Activated CD8-positive, alpha-beta memory T cell treated with anti-CD3 and anti-CD28 coated beads, Interleukin-2, amount 50 U/mL, for 48 hours (primary cell): ENCODE results near the gene KLHL34.

Experiments used
- DNase-seq: peaks from one replicate; pipeline ENCODE4 v3.0.0-alpha.2; 2020

Gene KLHL34

DNA sequence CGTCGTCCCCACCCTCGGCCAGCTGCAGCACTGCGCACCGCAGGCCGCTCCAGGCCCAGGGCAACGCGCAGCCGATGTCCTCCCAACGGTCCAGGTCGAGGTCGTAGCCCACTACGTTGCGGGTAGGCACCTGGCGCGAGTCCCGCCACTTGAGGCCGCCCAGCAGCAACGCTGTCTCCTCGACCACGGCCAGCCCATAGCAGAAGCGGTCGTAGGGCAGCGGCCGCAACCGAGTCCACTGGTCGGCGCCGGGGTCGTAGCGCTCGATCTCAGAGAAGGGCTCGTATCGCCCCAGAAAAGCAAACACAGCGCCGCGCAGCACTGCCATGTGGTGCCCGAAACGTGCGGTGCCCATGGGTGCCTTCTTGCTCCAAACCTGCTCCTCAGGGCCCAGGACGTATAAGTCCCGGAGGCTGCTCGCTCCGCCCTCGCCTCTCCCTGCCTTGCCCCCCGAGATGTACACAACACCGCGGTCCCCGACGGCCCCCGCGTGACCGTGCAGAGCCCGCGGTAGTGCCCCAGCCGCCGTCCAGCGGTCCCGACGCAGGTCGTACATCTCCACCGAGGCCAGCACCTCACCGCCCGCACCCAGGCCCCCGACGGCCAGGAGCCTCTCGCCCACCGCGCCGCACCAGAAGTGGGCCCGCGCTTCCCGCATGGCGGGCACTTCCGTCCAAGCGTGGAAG lies 2.1 kb downstream of the KLHL34 start:
- DNase-seq = no peak

DNA sequence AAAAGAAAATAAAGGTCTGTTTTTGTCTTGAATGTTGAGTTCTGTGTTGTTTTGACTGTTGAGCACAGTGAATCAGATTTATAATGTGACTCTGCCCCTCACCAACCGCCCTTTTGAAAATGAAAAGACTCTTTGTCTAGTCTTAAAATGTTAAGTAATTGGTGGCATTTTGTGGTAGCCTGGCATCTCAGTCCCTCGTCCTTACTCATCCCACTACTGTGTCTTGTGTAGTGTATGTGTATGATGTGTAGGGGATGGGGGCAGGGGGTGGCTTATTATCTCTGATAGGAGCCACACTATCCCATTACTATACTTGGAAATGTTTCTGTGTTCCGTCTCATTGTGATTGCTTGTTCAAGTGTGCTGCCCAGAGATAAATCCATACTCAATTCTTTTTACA lies 12.2 kb downstream of the KLHL34 start:
- DNase-seq = no peak

DNA sequence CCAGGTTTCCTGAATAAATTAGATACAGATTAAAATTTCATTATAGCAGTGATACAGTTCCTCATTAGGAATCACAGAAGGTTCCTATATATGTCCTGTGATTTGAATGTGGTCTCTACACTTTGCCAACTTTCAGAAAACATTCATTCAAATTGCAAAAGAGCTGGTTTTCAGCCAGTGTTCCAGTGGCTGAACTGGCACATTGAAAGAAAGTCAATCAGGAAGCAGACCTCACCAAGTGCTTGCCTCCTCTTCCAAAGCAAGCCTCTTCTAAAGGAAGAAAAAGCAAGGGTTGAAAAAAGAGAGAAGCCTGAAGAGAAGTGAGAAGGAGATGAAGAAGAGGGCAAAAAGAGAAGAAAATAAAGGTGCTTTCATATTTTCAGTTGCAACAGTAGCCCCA lies 12.7 kb downstream of the KLHL34 start:
- DNase-seq = no peak

DNA sequence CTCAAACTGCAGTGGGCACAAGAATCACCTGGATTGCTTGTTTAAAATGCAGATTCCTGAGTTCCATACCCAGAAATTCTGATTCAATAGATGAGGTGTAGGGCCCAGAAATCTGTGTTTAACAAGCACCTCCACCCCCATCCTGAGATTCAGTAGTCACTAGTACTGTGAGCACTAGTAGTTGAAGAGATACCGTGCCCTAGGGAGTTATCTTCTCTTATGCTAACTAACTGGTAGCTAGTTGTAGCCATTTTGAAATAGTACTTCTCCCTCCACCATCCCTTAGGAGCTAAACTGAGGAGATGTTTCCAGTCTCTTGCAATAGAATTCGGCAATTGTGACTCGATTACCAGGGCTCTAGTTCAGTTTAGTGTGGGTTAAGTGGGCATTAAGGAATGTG lies 18.4 kb downstream of the KLHL34 start:
- no peak for DNase-seq

DNA sequence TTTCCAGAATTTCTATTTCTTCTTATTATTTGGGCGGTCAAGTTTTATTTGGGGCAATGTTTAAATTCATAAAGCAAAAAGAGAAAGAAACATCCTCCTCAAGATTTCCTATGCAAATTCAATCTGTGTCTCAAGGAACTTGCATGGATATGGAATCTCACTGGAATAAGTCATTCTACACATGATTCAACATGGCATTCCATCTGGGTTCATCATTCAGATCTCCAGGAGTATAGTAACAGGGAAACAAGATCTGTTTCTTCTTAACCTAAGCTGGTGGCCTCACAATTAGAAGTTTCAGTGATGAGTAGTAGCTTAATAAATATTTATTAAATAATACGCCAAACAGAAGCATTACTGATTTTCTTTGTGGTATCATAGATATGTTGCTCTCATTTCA lies 19.8 kb downstream of the KLHL34 start:
- DNase-seq = no peak

DNA sequence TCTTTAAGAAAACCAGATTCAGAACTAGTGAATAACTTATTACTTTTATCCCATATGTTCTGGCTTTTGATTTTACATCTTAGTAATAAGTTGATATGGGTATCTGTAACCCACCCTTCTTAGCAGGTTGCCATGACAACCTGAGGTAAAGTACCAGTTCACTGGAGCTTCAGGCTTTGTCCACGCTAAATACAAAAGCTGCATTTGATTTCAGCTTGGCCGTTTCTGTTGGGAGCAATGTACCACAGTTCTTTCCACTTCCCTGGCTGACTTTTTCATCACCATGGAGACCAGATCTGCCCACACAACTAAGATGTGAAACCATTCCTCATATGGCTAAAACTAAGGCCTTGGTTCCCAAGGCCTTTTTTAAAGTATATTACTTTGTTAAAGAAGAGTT lies 26.1 kb downstream of the KLHL34 start:
- DNase-seq = no peak

DNA sequence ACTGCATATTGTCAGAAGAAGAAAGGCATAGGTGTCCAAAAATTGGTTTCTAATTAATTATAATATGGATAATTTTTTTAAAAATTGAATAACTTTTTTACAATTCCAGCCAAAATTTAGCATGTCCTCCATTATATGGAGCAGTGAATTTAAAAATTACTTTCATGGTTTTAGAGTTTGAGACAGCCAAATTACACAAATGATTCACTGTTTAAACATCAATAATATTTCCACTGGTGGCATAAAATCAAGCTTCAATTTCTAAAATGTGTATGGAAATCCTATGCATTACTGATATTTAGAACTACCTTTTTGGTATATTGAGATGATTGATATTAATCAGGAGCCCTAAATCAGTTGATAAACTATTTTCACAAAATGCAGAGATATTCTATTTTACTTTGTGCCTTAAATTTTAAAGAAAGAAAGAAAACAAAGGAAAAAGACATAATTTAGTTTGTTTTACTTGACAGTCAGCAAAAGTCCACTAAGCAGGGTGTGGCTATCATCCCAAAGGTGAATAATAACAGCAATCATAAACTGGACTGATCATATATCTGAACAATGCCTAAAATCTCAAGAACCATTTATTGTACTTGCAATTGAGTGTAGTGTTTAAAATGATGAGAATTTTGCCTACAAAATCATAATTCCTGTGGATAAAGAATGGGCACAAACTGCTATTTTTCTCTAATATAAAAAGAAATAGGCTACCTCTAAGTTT lies 34.2 kb downstream of the KLHL34 start:
- DNase-seq = no peak

DNA sequence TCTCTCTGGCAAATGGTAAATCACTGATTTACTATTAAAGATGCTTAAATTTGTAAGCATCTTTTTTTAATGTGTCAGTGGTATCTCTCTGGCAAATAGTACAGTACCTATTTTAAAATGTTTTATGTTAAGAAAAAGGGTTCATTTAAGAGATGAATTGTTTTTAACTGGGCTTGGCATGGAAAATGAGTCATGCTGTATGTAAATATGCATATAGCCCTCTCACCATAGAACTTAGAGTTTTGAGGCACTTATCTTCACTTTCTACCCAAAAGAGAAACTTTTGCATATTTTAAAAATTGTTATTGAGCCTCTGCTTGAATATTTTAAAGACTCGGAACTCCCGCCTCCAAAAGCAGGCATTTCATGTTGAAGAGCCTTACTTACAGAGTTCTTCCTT lies 37.9 kb downstream of the KLHL34 start:
- DNase-seq = no peak

DNA sequence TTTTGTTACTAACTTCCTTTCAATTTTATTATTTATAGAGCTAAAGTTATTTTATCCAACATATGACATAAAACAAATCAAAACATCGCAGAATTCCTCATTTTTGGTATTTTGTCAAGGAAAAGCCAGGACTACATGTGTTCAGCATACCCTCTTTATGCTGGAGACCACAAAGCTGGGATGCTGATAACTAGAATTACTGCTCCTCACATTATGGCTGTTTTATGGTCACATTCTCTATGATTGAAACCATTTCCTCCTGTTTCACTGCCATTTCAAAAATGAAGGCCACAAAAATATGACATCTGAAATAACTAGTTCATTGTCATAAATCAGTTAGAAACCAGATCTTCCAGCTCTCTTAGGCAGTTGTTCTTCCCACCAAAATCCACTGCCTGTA lies 41.7 kb downstream of the KLHL34 start:
- no peak for DNase-seq

DNA sequence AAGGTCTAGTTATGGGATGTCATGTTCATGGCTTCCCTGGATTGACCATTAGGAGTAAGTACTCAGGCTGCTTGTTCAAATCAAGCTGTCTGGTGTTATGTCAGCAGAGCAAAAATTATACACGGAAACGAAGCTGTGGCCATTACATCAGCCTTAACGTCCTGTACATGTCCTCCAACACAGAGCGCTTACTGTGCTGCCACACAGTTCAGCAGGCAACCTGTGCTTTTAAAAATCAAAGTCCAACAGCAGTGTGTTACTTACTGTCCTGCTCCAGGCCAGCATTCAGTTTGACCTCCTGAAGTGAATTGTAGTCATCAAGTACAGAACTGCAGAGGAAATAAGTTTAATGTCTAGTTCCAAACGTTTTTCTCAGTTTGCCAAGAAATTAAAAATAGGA lies 46.0 kb downstream of the KLHL34 start:
- no peak for DNase-seq

DNA sequence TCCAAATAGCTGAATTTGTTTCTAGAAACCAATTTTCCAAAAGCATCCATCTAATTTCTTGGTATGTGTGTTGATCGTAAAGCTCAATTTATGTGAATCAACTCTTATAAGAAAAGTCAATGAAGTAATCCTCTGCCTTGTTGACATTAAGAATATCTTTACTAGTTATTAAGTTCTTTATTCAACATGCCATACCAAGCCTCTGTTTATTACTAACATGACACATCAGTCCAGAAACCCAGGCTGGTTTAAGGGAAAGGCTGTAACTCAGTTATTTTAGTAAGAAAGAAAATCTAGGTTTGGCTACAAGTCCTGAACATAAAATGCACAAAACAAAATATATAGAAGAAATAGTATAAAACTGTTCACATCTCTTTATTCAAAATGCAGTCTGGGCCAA lies 48.0 kb downstream of the KLHL34 start:
- no peak for DNase-seq

DNA sequence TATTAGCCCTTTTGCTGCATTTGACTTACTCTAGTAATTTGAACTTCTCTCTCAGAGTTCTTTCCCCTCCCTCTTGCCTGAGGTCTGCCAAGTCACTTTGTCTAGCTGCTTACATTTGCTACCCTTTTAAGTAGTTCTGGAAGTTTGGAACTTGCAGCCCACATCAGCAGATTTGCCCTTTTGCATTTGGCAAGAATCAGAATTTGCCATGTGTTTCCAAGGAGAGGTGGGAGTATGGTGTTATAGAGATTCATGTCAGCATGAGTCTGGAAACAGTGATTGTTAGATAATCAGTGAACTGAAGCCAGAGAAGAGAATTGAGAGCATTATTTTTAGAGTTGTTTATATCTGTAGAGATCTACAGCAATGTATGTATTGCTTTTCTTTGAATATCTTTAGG lies 52.1 kb downstream of the KLHL34 start:
- DNase-seq = no peak
